ENCODE measurements around the gene DNAL1.

DNAL1 gene

GRCh38 chr14:73712071-73712506, 67.3 kb downstream of the DNAL1 start:
- peaks cover 6% of the 10 kb centered on the region for H3K36me3 Mint-ChIP-seq
- peak overlapping the region; percentile 96 for H3K4me3 Mint-ChIP-seq
- no peaks in the 10 kb centered on the region for H3K27me3 Mint-ChIP-seq
- peak overlapping the region; percentile 92 for H3K27ac Mint-ChIP-seq
- no peaks in the 10 kb centered on the region for H3K9me3 Mint-ChIP-seq
- H3K4me1 Mint-ChIP-seq = peaks cover 21% of the 10 kb centered on the region

- Mint-ChIP-seq H3K36me3 (peaks cover 6% of the 10 kb centered on the region), H3K9me3 (no peaks in the 10 kb centered on the region), H3K4me1 (peaks cover 21% of the 10 kb centered on the region), H3K4me3 (peak overlapping the region; percentile 96), H3K27me3 (no peaks in the 10 kb centered on the region), H3K27ac (peak overlapping the region; percentile 92)
Measured at GRCh38 chr14:73712540-73713180, 67.9 kb downstream of the DNAL1 start.

GRCh38 chr14:73713206-73713802, 68.5 kb downstream of the DNAL1 start:
- no peaks in the 10 kb centered on the region for H3K27me3 Mint-ChIP-seq
- peaks cover 21% of the 10 kb centered on the region for H3K4me1 Mint-ChIP-seq
- peak overlapping the region; percentile 92 for H3K27ac Mint-ChIP-seq
- H3K9me3 Mint-ChIP-seq = no peaks in the 10 kb centered on the region
- peaks cover 6% of the 10 kb centered on the region for H3K36me3 Mint-ChIP-seq
- H3K4me3 Mint-ChIP-seq = peak overlapping the region; percentile 96

- Mint-ChIP-seq H3K27me3 (no peaks in the 10 kb centered on the region), H3K4me3 (peak within 1 kb of the TSS; percentile 96), H3K36me3 (peaks cover 6% of the 10 kb centered on the region), H3K9me3 (no peaks in the 10 kb centered on the region), H3K27ac (peak within 1 kb of the TSS; percentile 94), H3K4me1 (peaks cover 21% of the 10 kb centered on the region)
Measured at GRCh38 chr14:73713803-73714655, 69.2 kb downstream of the DNAL1 start, which contains the start of gene PNMA1. TSS of gene PNMA1 (minus strand) at chr14:73714384. CDS start at chr14:73713639, 745 bp downstream.

- Mint-ChIP-seq H3K4me3 (peak overlapping the region; percentile 81), H3K27me3 (no peaks in the 10 kb centered on the region), H3K4me1 (peaks cover 21% of the 10 kb centered on the region), H3K36me3 (peaks cover 6% of the 10 kb centered on the region), H3K27ac (peak overlapping the region; percentile 94), H3K9me3 (no peaks in the 10 kb centered on the region)
Measured at GRCh38 chr14:73714656-73715081, 69.9 kb downstream of the DNAL1 start.

- Mint-ChIP-seq H3K4me3 (no peak overlapping the region), H3K27me3 (no peaks in the 10 kb centered on the region), H3K36me3 (no peaks in the 10 kb centered on the region), H3K4me1 (peaks cover 12% of the 10 kb centered on the region), H3K9me3 (no peaks in the 10 kb centered on the region), H3K27ac (no peak overlapping the region)
Measured at GRCh38 chr14:73715707-73716106, 70.9 kb downstream of the DNAL1 start.

GRCh38 chr14:73717266-73717665, 72.5 kb downstream of the DNAL1 start:
- Mint-ChIP-seq H3K9me3 (no peaks in the 10 kb centered on the region), H3K27ac (no peak overlapping the region), H3K27me3 (no peaks in the 10 kb centered on the region), H3K4me3 (no peak overlapping the region), H3K4me1 (peaks cover 8% of the 10 kb centered on the region), H3K36me3 (no peaks in the 10 kb centered on the region)

GRCh38 chr14:73717711-73718417, 73.1 kb downstream of the DNAL1 start:
- Mint-ChIP-seq H3K9me3 (no peaks in the 10 kb centered on the region), H3K4me3 (no peak overlapping the region), H3K27me3 (no peaks in the 10 kb centered on the region), H3K4me1 (peaks cover 5% of the 10 kb centered on the region), H3K36me3 (peaks cover 2% of the 10 kb centered on the region), H3K27ac (peak overlapping the region; percentile 17)

GRCh38 chr14:73718418-73719251, 73.8 kb downstream of the DNAL1 start:
- Mint-ChIP-seq H3K4me1 (peaks cover 10% of the 10 kb centered on the region), H3K9me3 (no peaks in the 10 kb centered on the region), H3K4me3 (no peak overlapping the region), H3K36me3 (peaks cover 3% of the 10 kb centered on the region), H3K27me3 (no peaks in the 10 kb centered on the region), H3K27ac (peak overlapping the region; percentile 17)

- Mint-ChIP-seq H3K27me3 (no peaks in the 10 kb centered on the region), H3K4me3 (no peak overlapping the region), H3K9me3 (no peaks in the 10 kb centered on the region), H3K4me1 (peaks cover 11% of the 10 kb centered on the region), H3K27ac (peak overlapping the region; percentile 30), H3K36me3 (peaks cover 3% of the 10 kb centered on the region)
Measured at GRCh38 chr14:73719361-73719760, 74.6 kb downstream of the DNAL1 start.

GRCh38 chr14:73719791-73720190, 75.0 kb downstream of the DNAL1 start:
- Mint-ChIP-seq H3K27me3 (no peaks in the 10 kb centered on the region), H3K36me3 (peaks cover 3% of the 10 kb centered on the region), H3K9me3 (no peaks in the 10 kb centered on the region), H3K4me3 (no peak overlapping the region), H3K27ac (peak overlapping the region; percentile 55), H3K4me1 (peaks cover 7% of the 10 kb centered on the region)

- no peaks in the 10 kb centered on the region for H3K27me3 Mint-ChIP-seq
- peaks cover 6% of the 10 kb centered on the region for H3K4me1 Mint-ChIP-seq
- H3K9me3 Mint-ChIP-seq = no peaks in the 10 kb centered on the region
- no peak overlapping the region for H3K27ac Mint-ChIP-seq
- H3K4me3 Mint-ChIP-seq = no peak overlapping the region
- H3K36me3 Mint-ChIP-seq = peaks cover 3% of the 10 kb centered on the region
Measured at GRCh38 chr14:73720636-73721035, 75.8 kb downstream of the DNAL1 start.

GRCh38 chr14:73721101-73721821, 76.5 kb downstream of the DNAL1 start:
- Mint-ChIP-seq H3K36me3 (peaks cover 6% of the 10 kb centered on the region), H3K9me3 (no peaks in the 10 kb centered on the region), H3K4me3 (no peak overlapping the region), H3K4me1 (peaks cover 9% of the 10 kb centered on the region), H3K27me3 (no peaks in the 10 kb centered on the region), H3K27ac (peak overlapping the region; percentile 20)

GRCh38 chr14:73722581-73722980, 77.8 kb downstream of the DNAL1 start:
- Mint-ChIP-seq H3K36me3 (peaks cover 6% of the 10 kb centered on the region), H3K4me1 (peaks cover 9% of the 10 kb centered on the region), H3K9me3 (no peaks in the 10 kb centered on the region), H3K4me3 (no peak overlapping the region), H3K27ac (no peak overlapping the region), H3K27me3 (no peaks in the 10 kb centered on the region)

Data from activated naive CD4-positive, alpha-beta T cell treated with anti-CD3 and anti-CD28 coated beads, Interleukin-2, amount 50 U/mL, for 24 hours (primary cell).